ENCODE measurements around the gene CDCA7. TPM values are rescaled to one million over a fixed set of nuclear protein-coding genes. Genes with fewer than 3 reads are reported as not detected.
"Not testable (repeated sequence)": the region's sequence is repeated elsewhere in the genome, so short reads cannot be mapped to it uniquely, and the experiment has no call there.

The CDCA7 gene
- total RNA-seq, 1 experiment from 2014 or later = 16.6 TPM

DNA sequence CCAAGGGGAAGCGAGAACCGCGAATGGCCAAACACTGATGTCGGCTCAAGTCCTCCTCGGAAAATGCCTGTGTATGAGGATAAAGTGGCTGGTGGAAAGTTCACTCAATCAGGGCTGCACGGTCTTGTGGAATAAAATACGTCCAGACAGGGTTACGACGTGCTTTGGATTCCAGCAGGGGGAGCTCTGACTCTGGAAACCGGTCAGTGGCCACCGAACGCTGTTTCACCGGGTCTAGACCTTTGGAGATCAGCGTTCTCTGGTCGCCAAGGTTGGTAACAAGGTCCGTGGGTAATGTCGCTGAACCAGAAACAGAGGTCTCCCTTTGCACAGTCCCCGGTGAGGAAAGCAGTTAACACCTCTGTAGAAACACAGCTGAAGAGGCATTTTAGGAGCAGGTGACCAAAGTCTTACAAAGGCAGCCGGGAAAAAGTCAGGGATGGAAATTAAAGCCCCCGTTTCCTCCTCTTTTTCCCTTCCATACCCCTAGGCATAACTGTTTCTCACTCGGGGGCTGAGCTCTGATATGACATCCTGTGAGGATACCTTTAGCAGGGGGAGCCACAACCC is 47.8 kb downstream of the CDCA7 start:
- peak; percentile 79 for DNase-seq (ENCODE audit: low read depth)

DNA sequence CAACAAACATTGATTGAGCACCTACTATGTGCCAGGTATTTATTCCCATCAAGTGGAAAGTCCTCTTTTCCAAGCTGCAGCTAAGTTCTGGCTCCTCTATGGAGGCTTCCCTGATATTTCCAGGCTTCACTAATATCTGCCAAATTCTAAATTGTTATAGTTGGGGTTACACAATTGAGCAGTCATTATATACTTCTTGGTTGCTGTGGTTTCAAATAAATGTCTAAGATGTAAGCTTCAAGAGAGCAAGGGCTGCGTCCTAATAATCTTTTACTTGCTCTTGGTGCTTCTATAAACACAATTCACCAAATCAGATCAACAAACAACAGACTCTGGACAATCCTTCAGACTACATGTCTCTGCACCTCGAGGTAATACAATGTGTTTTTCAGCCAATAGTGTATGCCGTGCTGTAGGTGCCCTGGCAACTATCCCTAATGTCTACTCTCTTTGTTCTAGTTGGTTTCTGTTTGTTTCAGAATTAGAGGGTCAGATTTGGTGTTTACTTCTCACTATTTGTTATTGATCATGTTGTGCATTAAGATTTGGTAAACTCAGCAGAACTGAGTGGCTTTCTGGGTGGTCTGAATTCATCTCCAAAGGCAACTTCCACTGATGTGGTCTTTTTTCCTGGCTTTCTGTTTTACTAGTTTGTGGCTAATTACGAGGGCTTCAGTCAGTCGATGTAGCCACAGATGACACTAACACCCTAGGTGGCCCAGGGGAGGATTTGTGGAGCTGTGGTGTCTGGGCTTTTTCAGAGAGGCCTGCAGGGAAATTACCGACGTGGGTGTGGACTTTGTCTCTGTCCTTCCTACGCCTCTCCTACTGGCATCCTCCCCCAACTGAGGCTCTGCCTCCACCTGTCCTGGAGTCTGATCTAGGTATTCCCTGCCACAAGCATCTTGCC is 50.4 kb downstream of the CDCA7 start:
- DNase-seq (ENCODE audit: low read depth) = no peak

DNA sequence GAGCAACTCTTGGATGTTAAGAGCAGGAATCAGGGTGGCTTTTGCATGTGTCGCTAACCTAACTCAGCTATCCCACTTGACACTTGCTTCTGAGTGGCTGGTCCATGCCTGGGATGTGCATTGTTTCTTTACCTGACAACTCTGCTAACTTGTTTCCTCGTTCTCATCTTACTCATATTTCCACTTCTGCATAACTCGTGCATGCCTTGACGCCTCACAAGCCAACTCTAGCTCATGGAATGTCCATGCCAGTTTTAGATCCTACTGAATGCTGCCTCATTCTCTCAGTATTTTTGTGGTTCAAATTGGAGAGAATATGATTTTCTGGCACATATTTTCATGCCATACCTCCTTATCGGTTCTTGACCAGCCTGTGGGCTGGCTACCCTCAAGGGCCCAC is 52.5 kb downstream of the CDCA7 start:
- DNase-seq (ENCODE audit: low read depth) = no peak

DNA sequence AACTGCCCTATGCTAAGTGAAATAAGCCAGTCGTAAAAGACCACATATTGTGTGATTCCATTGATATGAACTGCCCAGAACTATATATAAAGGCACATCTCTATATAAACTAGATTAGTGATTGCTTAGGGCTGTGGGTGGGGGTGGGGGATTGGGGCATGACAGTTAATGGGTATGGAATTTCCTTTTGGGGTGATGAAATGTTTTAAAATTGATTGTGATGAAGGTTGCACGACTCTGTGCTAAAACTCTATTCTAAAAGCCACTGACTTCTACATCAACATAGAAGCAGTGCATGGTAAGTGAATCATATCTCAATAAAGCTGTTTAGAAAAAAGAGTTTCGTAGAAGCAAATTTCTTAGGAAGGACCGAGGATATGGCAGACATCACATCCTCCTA is 53.0 kb downstream of the CDCA7 start:
- DNase-seq (ENCODE audit: low read depth) = no peak

DNA sequence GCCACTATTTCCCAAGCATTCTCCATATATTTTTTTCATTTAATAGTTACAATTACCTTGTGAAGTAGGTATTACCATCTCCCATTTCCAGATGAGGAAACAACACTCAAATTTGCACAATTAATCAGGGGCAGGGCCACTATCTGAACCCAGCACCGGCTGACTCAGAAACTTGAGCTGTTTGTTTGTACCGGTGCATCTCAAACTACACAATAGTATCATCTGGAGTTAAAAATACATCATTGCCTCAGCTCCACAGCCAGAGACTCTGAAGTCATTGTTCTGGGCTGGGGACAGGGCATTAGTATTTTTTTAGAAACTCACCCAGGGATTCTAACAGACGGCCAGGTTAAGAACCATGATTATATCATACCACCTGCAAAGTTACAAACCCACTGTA is 55.9 kb downstream of the CDCA7 start:
- no peak for DNase-seq (ENCODE audit: low read depth)

DNA sequence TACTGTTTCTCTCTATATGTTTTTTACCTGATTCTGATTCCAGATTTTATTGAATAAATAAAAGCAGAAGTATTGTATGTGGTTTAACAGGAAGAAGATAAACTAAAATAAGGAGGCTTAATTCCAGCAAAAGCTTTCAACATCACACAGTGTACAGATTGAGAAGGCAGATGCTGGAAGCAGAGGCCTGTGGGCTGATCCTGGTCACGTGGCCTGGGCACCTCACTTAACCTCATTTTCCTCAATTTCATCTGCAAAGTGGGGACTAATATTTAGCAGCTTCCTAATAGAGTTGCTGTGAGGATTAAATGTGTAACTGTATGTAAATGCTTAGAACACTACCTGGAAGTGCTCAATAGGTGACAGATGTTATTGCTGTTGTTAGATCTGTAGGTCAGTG is 58.0 kb downstream of the CDCA7 start:
- DNase-seq (ENCODE audit: low read depth) = no peak

DNA sequence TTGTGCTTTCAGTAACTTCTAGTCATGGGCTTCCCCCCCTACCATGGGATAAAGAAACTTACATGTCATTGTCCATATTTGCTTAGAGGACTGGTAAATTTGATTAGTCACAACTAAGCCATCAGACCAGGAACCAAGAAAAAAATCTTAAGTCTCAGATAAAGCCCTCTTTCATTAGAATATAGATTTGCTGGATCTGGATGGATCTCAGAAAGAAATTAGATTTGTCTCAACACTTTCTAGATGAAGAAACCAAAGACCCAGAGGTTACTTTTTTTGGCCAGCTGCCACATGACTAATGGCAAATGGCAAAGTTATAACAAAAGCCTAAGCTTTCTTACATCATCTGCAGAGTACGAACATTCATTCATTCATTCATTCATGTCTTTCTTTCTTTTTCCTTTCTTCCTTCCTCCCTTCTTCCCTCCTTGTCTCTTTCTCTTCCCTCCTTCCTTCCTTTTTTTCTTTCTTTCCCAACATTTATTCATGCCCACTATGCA is 60.2 kb downstream of the CDCA7 start:
- DNase-seq (ENCODE audit: low read depth) = peak; percentile 73

DNA sequence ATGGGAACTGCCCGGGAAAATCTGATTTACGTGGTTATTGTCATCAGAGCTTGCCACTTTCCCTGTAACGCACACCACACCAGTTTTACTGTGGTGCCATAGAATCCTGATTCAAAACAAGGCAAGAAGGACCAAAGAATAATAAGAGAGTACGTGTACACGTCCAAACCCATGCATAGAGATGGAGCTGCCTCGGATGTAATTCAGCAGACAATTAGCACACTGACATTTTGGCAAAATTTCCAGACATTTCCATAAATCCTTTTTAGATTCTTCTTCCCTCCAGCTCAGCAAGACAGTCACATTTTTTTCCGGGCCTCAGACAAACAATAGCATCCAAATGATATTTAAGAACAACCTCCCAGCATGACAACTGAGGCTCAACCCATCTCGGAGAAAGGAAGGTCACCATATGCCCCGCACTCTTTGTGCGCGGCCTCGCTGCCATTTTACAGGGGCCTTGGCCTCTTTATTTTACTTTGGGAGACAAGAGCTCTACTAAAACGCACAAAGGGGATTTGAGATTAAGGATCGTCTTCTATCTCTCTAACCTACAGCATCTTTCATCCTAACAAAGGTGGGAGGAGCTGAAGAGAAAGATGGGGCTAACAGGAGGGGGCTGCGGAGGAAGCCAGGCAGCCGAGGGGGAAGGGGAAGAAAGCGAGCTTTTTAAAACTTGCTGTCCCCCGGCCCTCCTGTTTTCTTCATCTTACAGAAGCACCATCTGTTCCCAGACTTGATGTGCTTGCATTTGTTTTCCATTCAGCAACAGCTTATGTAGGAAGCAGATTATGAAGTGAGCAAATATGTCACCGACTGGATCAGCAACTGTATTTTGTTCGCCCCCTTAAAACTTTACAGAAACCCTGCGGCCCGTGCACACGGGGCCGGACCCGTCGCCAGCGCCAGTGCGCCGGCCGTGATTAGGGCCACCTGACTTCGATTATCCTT is 61.0 kb downstream of the CDCA7 start:
- no peak for DNase-seq (ENCODE audit: low read depth)

DNA sequence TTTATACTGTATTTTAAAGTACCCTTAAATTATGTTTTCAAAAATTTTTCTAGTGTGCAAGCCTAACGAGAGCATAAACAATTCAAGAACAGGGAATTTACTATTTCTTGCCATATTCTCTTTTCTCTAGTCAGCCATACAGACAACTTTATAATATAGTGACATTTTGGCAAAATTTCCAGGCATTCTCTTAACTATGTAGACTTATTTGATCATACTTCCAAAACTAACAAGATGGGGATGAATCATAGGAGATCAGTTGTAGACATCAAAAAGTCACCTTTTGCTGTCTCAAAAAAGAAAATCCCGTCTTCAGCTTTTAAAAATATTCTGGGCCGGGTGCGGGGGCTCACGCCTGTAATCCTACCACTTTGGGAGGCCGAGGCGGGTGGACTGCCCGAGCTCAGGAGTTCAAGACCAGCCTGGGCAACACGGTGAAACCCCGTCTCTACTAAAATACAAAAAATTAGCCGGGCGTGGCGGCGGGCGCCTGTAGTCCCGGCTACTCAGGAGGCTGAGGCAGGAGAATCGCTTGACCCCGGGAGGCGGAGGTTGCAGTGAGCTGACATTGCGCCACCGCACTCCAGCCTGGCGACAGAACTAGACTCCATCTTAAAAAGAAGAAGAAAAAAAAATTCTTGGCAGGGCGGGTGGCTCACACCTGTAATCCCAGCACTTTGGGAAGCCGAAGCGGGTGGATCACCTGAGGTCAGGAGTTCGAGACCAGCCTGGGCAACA is 61.9 kb downstream of the CDCA7 start:
- DNase-seq (ENCODE audit: low read depth) = not testable (repeated sequence)

DNA sequence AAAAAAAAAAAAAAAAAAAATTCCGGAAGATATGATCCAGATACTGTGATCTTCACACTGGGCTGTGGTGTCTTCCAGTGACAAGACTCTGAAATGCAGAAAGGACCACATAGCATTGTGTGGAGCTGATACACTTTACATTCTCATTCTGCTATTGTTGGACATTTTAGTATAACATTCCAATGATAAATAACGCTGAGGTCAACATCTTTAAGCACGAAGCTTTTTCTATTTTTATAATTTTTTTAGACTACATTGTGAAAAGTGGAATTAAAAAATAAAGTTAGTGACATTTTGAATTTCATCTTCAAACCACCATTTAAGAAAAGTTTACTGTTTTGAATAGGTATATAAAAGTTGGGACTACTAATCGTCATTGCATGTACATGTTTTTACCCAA is 62.7 kb downstream of the CDCA7 start:
- no peak for DNase-seq (ENCODE audit: low read depth)

DNA sequence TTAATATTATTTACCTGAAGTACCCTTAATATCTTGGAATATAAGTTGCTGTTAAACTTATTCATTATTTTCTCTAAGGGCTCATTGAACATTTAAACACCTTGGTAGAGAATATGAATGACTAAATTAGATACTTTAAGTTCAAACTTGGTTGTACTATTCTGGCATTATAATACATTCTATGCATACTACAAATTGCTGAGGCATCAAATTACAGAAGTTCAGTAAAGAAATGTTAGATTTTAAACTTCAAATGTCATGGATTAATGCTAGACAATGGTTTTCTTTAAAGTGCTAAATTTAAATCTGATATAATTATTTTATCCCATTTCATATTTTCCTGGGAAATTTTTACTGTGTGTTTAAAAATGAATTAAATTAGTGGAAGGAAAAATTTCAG is 63.1 kb downstream of the CDCA7 start:
- DNase-seq (ENCODE audit: low read depth) = no peak
